Esophagus muscularis mucosa (tissue), 4 donors: Measurements from ENCODE around the gene USP2.

ENCODE experiments used
- CTCF ChIP-seq, 3 experiments: fragments of 200-600 bp in 2 of 3; fragments of 450-650 bp in 1 of 3; sonication (generic) in 2 of 3; IDR thresholded peaks; one replicate each; pipeline ENCODE4 v1.5.1; 2017 to 2019; ENCODE audit warnings: antibody characterized with exemption in 3 of 3, mild to moderate bottlenecking in 2 of 3, moderate library complexity in 1 of 3
- EP300 ChIP-seq: sonication (generic); formaldehyde crosslinking; IDR thresholded peaks from one replicate; pipeline ENCODE4 v1.6.1; 2017; ENCODE audit warnings: antibody characterized with exemption
- POLR2A ChIP-seq: fragments of 450-650 bp; IDR thresholded peaks from one replicate; pipeline ENCODE4 v1.6.1; 2017; ENCODE audit warnings: antibody characterized with exemption, moderate library complexity, mild to moderate bottlenecking, low read depth
- POLR2AphosphoS5 ChIP-seq, 2 donors: sonication (generic); formaldehyde crosslinking; IDR thresholded peaks; one replicate each; pipeline ENCODE4 v1.6.1; 2017; ENCODE audit warnings: antibody characterized with exemption in 2 of 2

- no peak for TF ChIP-seq POLR2A
- TF ChIP-seq POLR2AphosphoS5 (IDR thresholded peaks at IDR 0.05): no peak
- no peak for TF ChIP-seq CTCF (IDR thresholded peaks at IDR 0.05)
- no peak for TF ChIP-seq EP300
Measured at GRCh38 chr11:119316016-119316728, 65.3 kb downstream of the USP2 start.
